Measurements from ENCODE around the gene CZIB.

Gene CZIB

DNA sequence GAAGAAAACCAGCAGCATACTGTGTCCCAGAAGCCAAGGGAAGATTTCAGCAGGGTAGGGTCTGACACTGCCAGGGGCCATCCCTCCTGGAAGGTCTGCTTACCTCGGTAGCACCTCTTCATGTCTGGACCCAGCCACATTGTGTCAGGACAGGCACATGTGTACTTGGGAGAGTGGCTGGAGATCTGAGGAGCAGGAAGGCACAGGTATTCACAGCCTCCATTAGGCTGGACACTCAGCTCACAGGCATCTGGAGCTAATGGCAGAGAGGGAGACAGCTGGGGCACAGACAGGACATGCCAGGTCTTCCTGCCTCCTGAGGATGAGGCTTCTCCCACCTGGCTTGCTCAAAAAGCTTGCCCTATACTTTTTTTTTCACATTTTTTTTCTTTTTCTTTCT lies 37.8 kb upstream of the CZIB start:
- TF ChIP-seq, protein P1, sequence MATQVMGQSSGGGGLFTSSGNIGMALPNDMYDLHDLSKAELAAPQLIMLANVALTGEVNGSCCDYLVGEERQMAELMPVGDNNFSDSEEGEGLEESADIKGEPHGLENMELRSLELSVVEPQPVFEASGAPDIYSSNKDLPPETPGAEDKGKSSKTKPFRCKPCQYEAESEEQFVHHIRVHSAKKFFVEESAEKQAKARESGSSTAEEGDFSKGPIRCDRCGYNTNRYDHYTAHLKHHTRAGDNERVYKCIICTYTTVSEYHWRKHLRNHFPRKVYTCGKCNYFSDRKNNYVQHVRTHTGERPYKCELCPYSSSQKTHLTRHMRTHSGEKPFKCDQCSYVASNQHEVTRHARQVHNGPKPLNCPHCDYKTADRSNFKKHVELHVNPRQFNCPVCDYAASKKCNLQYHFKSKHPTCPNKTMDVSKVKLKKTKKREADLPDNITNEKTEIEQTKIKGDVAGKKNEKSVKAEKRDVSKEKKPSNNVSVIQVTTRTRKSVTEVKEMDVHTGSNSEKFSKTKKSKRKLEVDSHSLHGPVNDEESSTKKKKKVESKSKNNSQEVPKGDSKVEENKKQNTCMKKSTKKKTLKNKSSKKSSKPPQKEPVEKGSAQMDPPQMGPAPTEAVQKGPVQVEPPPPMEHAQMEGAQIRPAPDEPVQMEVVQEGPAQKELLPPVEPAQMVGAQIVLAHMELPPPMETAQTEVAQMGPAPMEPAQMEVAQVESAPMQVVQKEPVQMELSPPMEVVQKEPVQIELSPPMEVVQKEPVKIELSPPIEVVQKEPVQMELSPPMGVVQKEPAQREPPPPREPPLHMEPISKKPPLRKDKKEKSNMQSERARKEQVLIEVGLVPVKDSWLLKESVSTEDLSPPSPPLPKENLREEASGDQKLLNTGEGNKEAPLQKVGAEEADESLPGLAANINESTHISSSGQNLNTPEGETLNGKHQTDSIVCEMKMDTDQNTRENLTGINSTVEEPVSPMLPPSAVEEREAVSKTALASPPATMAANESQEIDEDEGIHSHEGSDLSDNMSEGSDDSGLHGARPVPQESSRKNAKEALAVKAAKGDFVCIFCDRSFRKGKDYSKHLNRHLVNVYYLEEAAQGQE (IDR thresholded peaks at IDR 0.05; ENCODE audit: insufficient read depth in 1 of 2, low read depth in 2 of 2, low read length in 2 of 2), result no peak
- no peak for TF ChIP-seq POLR2AphosphoS5 (IDR thresholded peaks at IDR 0.05; ENCODE audit: low read depth, low read length)
- no peak for TF ChIP-seq FOXP2 (optimal IDR thresholded peaks at IDR 0.05; ENCODE audit: borderline replicate concordance, extremely low read depth, extremely low read length, insufficient read depth)
- no peak for TF ChIP-seq TAF1 (IDR thresholded peaks at IDR 0.05; ENCODE audit: borderline replicate concordance, insufficient read depth, low read length)
- TF ChIP-seq SIN3A (IDR thresholded peaks at IDR 0.05; ENCODE audit: borderline replicate concordance, insufficient read depth, low read length), result no peak

DNA sequence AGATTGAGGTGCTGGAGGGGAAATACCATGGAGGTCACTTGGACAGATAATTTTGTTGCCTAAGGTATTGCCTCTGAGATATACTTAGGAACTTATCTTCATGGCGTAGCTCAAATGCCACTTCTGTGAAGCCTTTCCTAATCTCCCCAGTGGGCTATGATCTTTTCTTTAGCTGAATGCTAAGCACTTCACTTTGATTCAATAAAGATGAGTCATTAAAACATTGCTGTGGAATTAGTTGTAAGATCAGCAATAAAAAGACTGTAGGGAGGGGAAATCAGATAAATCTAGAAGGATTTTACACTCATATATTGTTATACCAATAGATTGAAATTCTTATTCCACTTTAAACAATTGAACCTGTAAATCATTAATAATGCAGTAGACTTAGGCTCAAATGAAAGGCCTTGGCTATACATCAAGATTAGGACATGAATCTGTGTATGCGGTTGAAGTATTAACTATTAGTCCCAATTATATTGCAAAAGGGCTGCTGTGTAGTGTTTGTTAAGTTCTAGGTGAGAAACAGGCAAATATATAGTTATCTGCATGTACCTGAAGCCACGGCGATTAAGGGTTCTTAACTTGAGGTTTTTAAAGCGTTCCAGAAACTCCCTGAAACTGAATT lies 37.1 kb upstream of the CZIB start:
- TF ChIP-seq TAF1 (IDR thresholded peaks at IDR 0.05; ENCODE audit: borderline replicate concordance, insufficient read depth, low read length) (no peak), FOXP2 (optimal IDR thresholded peaks at IDR 0.05; ENCODE audit: borderline replicate concordance, extremely low read depth, extremely low read length, insufficient read depth) (no peak), POLR2AphosphoS5 (IDR thresholded peaks at IDR 0.05; ENCODE audit: low read depth, low read length) (no peak), SIN3A (IDR thresholded peaks at IDR 0.05; ENCODE audit: borderline replicate concordance, insufficient read depth, low read length) (no peak)
- TF ChIP-seq, protein P1 (IDR thresholded peaks at IDR 0.05; ENCODE audit: insufficient read depth in 1 of 2, low read depth in 2 of 2, low read length in 2 of 2), result no peak

DNA sequence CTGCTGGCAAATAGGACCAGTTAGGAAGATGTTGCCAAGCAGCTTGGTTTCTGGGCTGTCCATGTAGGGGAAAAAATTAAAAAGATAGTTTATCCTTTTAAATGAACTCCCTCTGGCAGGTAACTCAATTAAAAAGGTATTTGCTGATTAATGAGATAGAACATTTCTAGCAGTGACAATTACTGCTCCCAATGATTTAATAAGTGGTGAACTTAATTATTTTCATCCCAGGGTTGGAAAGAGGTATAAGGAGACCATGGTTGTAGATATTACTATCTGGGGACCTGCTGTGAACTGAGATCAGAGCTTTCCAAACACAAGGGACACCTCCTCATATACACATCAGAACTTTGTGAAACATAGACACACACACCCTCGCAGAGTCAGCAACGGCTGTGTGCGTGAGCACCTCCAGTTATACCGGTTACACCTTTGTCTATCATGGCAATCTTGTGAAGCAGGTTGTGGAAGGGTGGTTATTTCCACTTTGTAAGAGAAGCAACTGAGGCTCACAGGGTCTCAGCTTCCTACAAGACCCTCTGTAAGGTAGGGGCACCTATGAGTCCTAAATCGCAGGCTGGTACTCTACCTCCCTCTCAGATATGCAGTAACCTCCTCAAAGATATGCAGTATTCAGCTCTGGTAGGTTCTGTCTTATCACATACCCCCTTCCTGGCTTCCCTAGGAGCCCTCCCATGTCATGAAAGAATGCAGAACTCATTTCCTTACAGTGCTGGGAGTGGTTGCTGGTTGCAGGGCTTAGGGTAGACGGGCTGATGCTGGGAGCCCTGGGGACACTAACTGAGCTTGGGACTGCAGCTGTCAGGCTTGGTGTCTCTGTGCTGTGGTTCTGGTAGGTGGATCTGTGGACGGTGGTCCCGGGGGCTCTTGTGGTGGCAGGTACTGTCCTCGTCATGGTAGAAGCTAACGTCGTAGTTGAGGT lies 36.3 kb upstream of the CZIB start:
- no peak for TF ChIP-seq TAF1 (IDR thresholded peaks at IDR 0.05; ENCODE audit: borderline replicate concordance, insufficient read depth, low read length)
- no peak for TF ChIP-seq SIN3A (IDR thresholded peaks at IDR 0.05; ENCODE audit: borderline replicate concordance, insufficient read depth, low read length)

DNA sequence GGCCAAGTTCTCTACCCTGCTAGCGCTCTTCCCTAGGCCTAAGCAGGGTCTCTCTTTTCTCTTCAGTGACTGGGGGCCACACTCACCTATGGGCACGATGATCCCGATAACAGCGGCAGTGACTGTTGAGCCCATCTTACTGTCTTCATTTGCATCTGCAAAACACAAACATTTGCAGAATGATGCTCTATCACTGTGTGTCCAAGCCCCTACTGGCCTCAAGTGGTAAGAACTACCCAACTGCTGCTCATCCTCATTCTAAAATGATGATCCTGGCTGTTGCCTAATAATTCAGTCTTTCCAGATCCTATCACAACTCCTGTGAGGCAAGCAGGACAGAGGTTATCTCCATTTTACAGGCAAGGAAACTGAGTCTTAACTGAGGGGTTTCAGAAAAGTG lies 34.6 kb upstream of the CZIB start:
- TF ChIP-seq TAF1 (IDR thresholded peaks at IDR 0.05; ENCODE audit: borderline replicate concordance, insufficient read depth, low read length) (no peak), POLR2AphosphoS5 (IDR thresholded peaks at IDR 0.05; ENCODE audit: low read depth, low read length) (no peak; the same call in 1 of the 2 replicates), SIN3A (IDR thresholded peaks at IDR 0.05; ENCODE audit: borderline replicate concordance, insufficient read depth, low read length) (no peak), FOXP2 (optimal IDR thresholded peaks at IDR 0.05; ENCODE audit: borderline replicate concordance, extremely low read depth, extremely low read length, insufficient read depth) (no peak)
- TF ChIP-seq, protein P1 (IDR thresholded peaks at IDR 0.05; ENCODE audit: insufficient read depth in 1 of 2, low read depth in 2 of 2, low read length in 2 of 2), result no peak

DNA sequence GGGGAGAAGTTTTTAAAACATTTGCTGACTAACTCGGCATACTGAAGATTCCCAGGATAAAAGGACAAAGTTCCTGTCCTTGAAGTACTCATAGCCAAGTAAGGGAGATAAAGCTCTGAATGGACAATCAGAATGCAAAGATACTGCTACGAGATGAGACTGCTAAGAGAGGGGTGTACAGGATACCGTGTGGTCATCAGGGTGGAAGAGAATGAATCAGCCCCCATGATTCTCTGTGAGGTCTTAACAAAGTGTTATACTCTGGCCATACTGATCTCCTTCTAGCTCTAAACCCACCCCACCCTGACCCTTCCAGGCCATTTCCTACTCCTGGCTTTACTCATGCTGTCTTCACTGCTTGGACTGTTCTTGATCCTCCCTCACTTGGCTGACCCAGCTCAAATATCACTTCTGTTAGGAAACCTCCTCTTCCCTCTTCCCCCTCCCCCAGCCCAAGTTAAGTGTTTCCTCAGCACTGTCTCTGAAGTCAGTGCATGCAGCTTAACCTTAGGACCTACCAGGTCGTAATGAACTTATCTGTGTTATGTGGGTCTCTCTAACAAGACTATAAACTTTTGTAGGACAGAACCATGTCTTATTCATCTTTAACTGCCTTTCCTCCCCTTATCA lies 33.7 kb upstream of the CZIB start:
- TF ChIP-seq, protein P1 (IDR thresholded peaks at IDR 0.05; ENCODE audit: insufficient read depth in 1 of 2, low read depth in 2 of 2, low read length in 2 of 2), result no peak
- TF ChIP-seq POLR2AphosphoS5 (IDR thresholded peaks at IDR 0.05; ENCODE audit: low read depth, low read length) (no peak), FOXP2 (optimal IDR thresholded peaks at IDR 0.05; ENCODE audit: borderline replicate concordance, extremely low read depth, extremely low read length, insufficient read depth) (no peak), SIN3A (IDR thresholded peaks at IDR 0.05; ENCODE audit: borderline replicate concordance, insufficient read depth, low read length) (no peak), TAF1 (IDR thresholded peaks at IDR 0.05; ENCODE audit: borderline replicate concordance, insufficient read depth, low read length) (no peak)

Data from PFSK-1 (cell line).